A172 (cell line): Measurements from ENCODE around the gene TRAPPC2B. TPM values are rescaled to one million over a fixed set of nuclear protein-coding genes. Genes with fewer than 3 reads are reported as not detected.
"Not testable (repeated sequence)": the region's sequence is repeated elsewhere in the genome, so short reads cannot be mapped to it uniquely, and the experiment has no call there.

Experiments used
- DNase-seq: peaks from one replicate; pipeline ENCODE4 v3.0.0-alpha.2; 2015; ENCODE audit warnings: low spot score
- total RNA-seq: library from RNA; depleted of rRNA; stranded (reverse); fragments of >200 nt; shearing (Covaris generic); gene quantifications from 2 replicates; pipeline ENCODE4 v1.2.3, GENCODE V29; 2014; rRNA removed

The TRAPPC2B gene
- total RNA-seq, 1 experiment from 2014 or later: 35.3 TPM

DNA sequence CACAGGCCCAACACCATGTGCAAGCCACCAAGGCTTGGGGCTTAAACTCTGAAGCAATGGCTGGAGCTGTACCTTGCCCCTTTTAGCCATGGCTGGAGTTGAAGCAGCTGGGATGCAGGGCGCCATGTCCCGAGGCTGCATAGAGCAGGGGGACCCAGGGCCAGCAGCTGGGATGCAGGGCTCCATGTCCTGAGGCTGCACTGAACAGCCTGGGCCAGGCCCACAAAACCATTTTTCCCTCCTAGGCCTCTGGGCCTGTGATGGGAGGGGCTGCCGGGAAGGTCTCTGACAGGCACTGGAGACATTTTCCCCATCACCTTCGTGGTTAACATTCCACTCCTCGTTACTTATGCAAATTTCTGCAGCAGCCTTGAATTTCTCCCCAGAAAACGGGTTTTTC, 10.8 kb downstream of the TRAPPC2B start:
- DNase-seq: no peak

DNA sequence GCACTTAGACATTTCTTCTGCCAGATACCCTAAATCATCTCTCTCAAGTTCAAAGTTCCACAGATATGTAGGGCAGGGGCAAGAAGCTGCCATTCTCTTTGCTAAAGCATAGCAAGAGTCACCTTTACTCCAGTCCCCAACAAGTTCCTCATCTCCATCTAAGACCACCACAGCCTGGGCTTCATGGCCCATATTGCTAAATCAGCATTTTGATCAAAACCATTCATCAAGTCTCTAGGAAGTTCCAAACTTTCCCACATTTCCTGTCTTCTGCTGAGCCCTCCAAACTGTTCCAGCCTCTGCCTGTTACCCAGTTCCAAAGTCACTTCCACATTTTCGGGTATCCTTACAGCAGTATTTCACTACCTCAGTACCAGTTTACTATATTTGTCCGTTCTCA, 11.3 kb downstream of the TRAPPC2B start:
- DNase-seq: not testable (repeated sequence)

DNA sequence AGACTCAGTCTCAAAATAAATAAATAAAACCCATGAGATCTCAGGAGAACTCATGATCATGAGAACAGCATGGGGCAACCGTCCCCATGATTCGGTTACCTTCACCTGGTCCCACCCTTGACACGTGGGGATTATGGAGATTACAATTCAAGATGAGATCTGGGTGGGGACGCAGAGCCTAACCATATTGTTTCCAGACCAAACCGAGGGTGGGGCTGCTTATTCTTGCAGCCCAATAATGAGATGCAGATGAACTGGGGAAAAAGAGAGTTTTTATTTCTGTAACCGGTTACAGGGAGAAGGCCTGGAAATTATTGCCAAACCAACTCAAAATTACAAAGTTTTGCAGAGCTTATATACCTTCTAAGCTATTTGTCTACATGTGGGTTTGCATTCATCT, 12.8 kb downstream of the TRAPPC2B start:
- DNase-seq: no peak

DNA sequence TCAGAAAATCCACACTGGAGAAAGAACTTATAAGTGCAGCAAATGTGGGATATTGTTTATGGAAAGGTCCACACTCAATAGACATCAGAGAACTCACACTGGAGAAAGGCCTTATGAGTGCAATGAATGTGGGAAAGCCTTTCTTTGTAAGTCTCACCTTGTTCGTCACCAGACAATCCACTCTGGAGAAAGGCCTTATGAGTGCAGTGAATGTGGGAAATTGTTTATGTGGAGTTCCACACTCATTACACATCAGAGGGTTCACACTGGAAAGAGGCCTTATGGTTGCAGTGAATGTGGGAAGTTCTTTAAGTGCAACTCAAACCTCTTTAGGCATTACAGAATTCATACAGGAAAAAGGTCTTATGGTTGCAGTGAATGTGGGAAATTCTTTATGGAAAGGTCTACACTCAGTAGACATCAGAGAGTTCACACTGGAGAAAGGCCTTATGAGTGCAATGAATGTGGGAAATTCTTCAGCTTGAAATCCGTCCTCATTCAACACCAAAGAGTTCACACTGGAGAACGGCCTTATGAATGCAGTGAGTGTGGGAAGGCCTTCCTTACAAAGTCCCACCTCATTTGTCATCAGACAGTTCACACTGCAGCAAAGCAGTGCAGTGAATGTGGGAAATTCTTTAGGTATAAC, 14.3 kb downstream of the TRAPPC2B start:
- DNase-seq: no peak

DNA sequence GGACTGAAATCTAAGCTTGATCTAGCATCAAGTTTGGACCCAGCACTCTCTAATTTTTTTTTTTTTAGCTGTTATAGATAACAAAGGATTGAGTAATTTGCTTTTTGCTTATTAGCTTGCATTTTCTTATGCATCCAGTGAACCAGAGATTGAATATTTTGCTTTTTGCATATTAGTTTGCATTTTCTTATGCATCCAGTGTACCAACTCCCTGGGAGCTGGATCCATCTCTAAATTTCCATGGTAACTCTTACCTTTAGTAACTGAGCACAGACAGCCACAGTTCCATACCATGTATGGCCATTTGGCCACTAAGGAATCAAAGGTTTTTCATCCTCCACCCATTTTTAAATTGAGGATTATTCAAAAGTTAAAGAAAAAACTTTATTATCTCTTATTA, 17.6 kb downstream of the TRAPPC2B start:
- DNase-seq: no peak

DNA sequence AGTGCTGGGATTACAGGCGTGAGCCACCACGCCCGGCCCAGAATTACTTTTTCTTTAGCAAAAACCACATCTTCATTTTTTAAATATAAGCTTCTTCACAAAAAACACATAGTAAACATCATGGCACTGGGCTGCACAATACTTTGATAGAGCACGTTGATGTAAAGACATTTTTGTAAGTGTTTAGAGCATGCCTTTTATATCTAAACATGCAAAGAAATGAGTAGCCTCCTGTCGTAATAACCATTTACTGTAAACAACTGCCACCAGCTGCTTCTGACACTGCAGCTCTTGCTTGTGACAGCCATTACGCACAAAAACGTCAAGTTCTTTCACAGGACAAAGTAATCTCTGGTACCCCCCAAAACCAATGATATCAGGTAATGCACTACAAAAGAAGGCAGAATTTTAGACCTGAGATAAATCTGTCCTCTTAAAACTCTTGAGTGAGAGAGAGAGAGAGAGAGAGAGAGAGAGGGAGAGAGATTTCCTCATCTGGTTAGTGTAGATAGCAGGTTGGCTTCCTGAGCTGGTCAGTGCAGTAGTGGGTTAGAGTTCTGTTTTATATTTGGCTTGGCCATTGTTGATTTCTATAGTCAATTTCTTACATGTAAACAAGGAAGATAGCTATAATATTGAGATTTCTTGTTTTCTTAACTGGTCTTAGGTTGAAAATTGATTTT, 19.6 kb downstream of the TRAPPC2B start:
- no peak for DNase-seq

DNA sequence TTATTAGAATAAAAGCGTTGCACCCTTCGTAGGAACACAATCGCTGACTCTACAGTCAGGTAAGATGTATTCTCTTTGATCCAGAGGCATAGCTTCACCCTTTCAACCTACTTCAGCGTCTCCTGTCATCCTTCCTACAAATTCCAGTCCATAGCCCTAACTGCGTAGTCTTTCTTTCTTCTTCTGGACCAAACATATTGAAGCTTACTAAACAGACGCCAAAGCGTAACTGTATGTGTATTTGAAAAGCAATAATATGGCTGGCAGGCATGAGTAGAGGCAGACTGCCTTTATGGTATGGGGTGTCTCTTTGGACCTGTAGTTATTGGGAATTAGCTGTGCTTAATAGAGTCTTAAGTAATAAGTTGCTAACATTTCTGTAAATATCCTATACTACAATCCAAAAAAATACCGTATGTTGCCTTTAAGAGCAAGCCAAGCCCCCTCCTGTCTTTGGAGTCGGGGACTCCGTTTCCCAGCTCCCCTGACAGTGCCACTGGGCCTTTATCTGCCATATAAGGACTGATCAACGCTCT, 25.9 kb downstream of the TRAPPC2B start:
- no peak for DNase-seq

DNA sequence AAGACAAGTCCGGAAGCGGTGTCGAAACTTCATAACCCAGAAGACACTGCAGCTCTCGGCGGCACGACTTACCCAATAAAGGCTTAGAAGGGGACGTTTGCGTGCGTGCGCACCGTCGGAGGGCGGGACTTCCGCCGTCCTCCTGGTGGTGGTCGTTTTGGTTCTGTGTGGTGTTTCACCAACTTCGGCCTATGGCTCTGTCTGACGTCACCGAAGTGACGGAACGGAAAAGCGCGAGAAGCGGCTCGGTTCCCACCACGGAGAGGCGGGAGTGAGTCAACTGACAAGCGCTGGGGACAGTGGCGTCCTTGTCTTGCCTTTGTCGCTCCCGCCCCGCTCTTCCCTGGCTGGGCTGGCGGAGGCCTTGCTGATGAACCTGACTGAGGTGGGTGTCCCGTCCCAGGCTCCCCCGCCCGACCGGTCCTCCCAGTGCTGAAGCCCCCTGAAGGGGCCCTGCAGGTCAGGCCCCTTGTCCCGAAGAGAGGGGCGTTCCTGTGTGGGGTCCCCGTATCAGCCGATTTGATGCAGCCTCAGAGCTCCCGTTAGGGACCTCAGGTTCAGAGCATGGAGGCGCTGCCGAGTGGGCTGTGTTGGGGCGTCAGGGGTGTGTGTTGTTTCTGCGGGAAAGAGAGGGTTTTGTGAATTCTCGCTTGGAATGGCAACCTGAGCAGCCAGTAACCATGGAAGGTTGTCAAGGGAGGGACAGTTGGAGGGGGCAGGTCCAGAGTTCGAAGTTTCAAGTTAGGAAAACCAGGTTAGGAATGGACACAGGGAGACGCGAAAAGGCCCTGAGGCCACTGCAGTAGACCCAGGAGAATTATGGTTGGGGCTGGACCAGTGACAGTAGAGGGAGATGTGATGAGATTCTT, 26.6 kb downstream of the TRAPPC2B start, which contains the start of gene ZNF548:
Gene ZNF548 (plus strand): TSS at position 125 of the 869 bp plus-strand sequence. CDS start 246 bp downstream, at position 371.
- DNase-seq: peak; percentile 99

DNA sequence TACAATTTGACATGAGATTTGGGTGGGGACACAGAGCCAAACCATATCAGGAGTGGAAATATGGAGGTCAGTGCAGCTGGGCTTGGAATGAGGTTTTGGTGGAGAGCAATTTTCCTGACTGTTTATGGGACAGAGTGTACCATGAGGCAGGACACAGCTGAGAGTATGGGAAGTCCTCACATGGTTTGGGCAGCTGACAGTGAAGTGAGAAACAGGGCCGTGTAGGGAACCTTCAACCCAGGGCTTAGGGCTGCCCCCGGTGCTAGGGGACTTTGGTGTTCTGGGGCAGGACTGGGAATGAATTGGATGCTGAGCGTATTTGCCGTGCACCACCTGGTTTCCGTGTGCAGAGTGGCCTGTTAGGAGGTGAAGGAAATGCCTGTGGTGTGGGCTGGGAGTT, 32.4 kb downstream of the TRAPPC2B start:
- DNase-seq: no peak

DNA sequence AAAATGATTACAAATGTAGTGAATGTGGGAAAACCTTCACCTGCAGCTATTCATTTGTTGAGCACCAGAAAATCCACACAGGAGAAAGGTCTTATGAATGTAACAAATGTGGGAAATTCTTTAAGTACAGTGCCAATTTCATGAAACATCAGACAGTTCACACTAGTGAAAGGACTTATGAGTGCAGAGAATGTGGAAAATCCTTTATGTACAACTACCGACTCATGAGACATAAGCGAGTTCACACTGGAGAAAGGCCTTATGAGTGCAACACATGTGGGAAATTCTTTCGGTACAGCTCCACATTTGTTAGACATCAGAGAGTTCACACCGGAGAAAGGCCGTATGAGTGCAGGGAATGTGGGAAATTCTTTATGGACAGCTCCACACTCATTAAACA, 35.5 kb downstream of the TRAPPC2B start:
- DNase-seq: no peak

DNA sequence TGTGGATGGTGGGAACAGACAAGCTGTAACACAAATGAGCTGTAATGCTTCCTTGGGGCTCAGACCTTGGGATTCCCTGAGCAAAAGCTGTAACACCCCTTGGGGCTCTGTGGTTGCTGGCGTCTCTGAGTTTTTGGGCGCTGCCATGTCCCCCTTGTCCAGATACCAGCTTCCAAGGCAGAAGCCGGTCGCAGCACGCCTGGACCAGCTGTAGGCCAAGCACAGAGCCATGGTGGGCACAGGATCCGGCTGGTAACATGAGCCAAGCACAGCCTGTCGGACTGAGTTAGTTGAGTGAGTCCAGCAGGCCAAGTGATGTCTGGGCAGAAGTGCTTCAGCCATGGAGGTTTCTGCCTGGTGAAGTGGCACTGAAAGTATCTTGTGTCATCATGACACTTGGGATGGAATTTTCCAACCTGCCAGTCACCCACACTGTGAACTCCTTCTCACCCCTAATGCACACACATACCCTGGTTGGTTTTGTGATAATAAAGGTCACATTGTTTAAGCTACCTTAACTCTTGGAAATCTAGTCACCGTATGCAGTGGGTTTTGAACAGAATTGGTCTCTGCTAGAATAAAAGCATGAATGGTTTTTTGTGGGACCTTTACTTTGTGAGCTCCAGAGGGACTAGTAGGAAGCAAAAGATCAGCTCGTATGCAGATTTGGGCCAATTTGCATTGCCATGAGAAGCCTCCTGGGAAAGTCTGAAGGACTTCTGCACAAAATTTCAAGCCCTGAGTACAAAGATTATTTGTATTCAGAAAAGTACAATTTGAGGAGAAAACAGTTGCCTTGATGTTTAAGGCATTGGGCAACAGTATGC, 40.6 kb downstream of the TRAPPC2B start:
- DNase-seq: no peak

DNA sequence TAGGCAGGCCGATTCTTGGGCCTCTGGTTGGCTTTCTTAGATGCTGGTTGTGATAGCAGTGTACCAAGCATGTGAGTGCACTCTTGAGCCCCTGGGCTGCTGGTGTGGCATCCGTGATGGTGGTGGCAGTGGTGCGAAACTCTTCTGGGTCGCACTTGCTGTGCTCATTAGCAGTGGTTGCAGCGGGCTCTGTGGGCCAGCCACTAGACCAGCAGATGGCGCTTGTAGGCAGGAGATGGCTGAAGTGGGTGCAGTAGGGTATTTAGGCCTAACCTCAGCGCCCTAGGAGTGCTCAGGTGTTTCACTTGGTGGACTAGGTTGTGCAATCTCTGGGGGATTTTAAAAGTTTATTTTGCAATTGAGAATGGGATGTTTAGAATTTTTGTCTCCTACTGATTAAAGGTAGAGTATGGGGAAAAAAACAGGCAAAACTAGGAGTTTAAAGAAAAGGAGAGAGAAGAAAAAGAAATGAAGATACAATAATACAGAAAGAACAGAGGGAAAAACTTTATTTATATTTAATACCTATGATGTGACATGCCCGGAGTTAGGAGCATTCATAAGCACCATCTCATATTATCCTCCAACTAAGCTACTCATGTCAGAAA, 43.3 kb downstream of the TRAPPC2B start:
- peak; percentile 27 for DNase-seq

DNA sequence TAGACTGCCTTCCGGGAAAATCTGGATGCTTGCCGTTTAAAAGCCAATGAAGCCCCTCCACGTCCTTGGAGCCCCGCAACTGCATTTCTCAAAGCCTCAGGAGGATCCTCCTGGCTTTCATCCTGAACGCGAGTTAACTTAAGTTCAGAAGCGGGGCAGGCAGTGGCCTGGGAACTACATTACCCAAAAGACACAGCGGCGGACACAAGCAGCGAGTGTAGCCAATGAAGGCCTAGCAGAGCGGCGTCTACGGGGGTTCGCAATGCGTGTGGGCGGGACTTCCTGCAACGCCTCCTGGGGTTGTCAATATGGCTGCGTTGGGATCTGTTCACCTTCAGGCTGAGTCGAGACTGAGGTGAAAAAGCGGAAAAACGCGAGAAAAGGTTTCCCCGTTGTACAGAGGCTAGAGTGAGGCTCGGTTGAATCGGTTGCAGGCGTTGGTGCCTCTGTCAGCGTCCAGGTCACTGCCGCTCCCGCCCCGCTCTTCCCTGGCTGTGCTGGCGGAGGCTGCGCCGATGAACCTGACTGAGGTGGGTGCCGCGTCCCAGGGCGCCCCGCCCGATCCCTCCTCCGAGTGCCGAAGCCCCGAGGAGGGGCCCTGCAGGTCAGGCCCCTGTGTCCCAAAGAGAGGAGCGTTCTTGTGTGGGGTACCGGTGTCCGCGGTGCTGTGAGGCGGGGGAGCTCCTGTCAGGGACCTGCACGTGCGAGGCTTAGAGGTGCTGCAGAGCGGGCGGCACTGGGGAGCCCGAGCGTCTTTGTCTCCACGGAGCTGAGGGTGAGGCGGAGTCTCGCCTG, 47.7 kb downstream of the TRAPPC2B start, which contains the start of gene ZNF17:
Gene ZNF17 (plus strand): TSS at position 285 of the 795 bp plus-strand sequence. CDS start 2,455 bp downstream, outside the sequence.
- DNase-seq: peak; percentile 96

Other genes with a start within 250 kb of the TRAPPC2B start
- gene USP29, start 243.6 kb upstream of the TRAPPC2B start, total RNA-seq: not detected in 2 replicates
- gene ZIM3, start 218.3 kb upstream of the TRAPPC2B start, total RNA-seq: not detected in 2 replicates
- gene DUXA, start 196.1 kb upstream of the TRAPPC2B start, total RNA-seq: not detected in 2 replicates
- gene ZNF264, start 172.1 kb upstream of the TRAPPC2B start, total RNA-seq: 20.5 and 33.3 TPM in 2 replicates
- gene AURKC, start 132.5 kb upstream of the TRAPPC2B start, total RNA-seq: 1.3 and 1.8 TPM in 2 replicates
- gene ZNF805, start 122.9 kb upstream of the TRAPPC2B start, total RNA-seq: 12.7 and 15.4 TPM in 2 replicates
- 40.2 and 41.8 TPM in 2 replicates for gene ZNF460, start 83.1 kb upstream of the TRAPPC2B start, total RNA-seq
- gene ZNF543, start 43.1 kb upstream of the TRAPPC2B start, total RNA-seq: 15.8 and 16.6 TPM in 2 replicates
- gene ZNF304, start 12.3 kb upstream of the TRAPPC2B start, total RNA-seq: 13.0 and 14.0 TPM in 2 replicates
- 4.7 and 10.0 TPM in 2 replicates for gene ZNF547, start within 50 bp of the TRAPPC2B start, total RNA-seq
- 22.2 and 30.7 TPM in 2 replicates for gene ZNF548, start 26.3 kb downstream of the TRAPPC2B start, total RNA-seq
- 10.0 and 19.1 TPM in 2 replicates for gene ZNF17, start 47.6 kb downstream of the TRAPPC2B start, total RNA-seq
- gene ZNF749, start 71.8 kb downstream of the TRAPPC2B start, total RNA-seq: 15.1 and 24.4 TPM in 2 replicates
- 0.05 and 0.45 TPM in 2 replicates for gene VN1R1, start 93.6 kb downstream of the TRAPPC2B start, total RNA-seq
- gene ZNF772, start 114.0 kb downstream of the TRAPPC2B start, total RNA-seq: 7.4 and 9.0 TPM in 2 replicates
- 10.1 and 11.8 TPM in 2 replicates for gene ZNF419, start 124.2 kb downstream of the TRAPPC2B start, total RNA-seq
- gene ZNF773, start 136.4 kb downstream of the TRAPPC2B start, total RNA-seq: 4.2 and 15.4 TPM in 2 replicates
- 5.4 and 6.1 TPM in 2 replicates for gene ZNF549, start 163.8 kb downstream of the TRAPPC2B start, total RNA-seq
- gene ZNF550, start 196.3 kb downstream of the TRAPPC2B start, total RNA-seq: 4.9 and 5.0 TPM in 2 replicates
- 8.5 TPM in 2 replicates for gene ZNF416, start 215.4 kb downstream of the TRAPPC2B start, total RNA-seq
- gene ZIK1, start 220.6 kb downstream of the TRAPPC2B start, total RNA-seq: not detected in 2 replicates
- gene ZNF530, start 236.3 kb downstream of the TRAPPC2B start, total RNA-seq: 13.6 and 20.2 TPM in 2 replicates